ENCODE results near the gene CFL1. TPM values are rescaled to one million over a fixed set of nuclear protein-coding genes. Genes with fewer than 3 reads are reported as not detected.
"Not testable (repeated sequence)": the region's sequence is repeated elsewhere in the genome, so short reads cannot be mapped to it uniquely, and the experiment has no call there.

CFL1 gene
- total RNA-seq, 1 donor from 2014 or later: 976 TPM

- no peak for DNase-seq (ENCODE audit: low read depth in 2 of 2)
These were observed 15.8 kb downstream of the CFL1 start for GRCh38 chr11:65842144-65842543.

GRCh38 chr11:65834202-65834601 is 23.8 kb downstream of the CFL1 start:
- no peak for DNase-seq (ENCODE audit: low read depth in 2 of 2)

GRCh38 chr11:65833297-65834030 is 24.5 kb downstream of the CFL1 start, which contains the start of gene SNX32:
TSS of gene SNX32 (plus strand) at chr11:65833963. CDS start at chr11:65834066, 103 bp downstream.
- peak; percentile 79 to 91 for DNase-seq (ENCODE audit: low read depth in 2 of 2)

GRCh38 chr11:65832231-65832630 is 25.7 kb downstream of the CFL1 start:
- not testable (repeated sequence) for DNase-seq (ENCODE audit: low read depth in 2 of 2)

- no peak for DNase-seq (ENCODE audit: low read depth in 2 of 2)
These were observed 28.5 kb downstream of the CFL1 start for GRCh38 chr11:65829459-65829858.

GRCh38 chr11:65826984-65827735 is 30.8 kb downstream of the CFL1 start:
- no peak for DNase-seq (ENCODE audit: low read depth in 2 of 2)

GRCh38 chr11:65822776-65823528 is 35.0 kb downstream of the CFL1 start:
- no peak for DNase-seq (ENCODE audit: low read depth in 2 of 2)

GRCh38 chr11:65821107-65821506 is 36.9 kb downstream of the CFL1 start:
- DNase-seq (ENCODE audit: low read depth in 2 of 2): no peak

- peak; percentile 69 to 86 for DNase-seq (ENCODE audit: low read depth in 2 of 2)
These were observed 39.9 kb downstream of the CFL1 start for GRCh38 chr11:65817835-65818680.

- DNase-seq (ENCODE audit: low read depth in 2 of 2): no peak
These were observed 40.6 kb downstream of the CFL1 start for GRCh38 chr11:65817312-65817834.

- no peak for DNase-seq (ENCODE audit: low read depth in 2 of 2)
These were observed 41.3 kb downstream of the CFL1 start for GRCh38 chr11:65816696-65817095.

GRCh38 chr11:65814986-65815565 is 42.9 kb downstream of the CFL1 start:
- no peak for DNase-seq (ENCODE audit: low read depth in 2 of 2)

GRCh38 chr11:65814131-65814985 is 43.6 kb downstream of the CFL1 start:
- DNase-seq (ENCODE audit: low read depth in 2 of 2): peak; percentile 66 to 88

- no peak for DNase-seq (ENCODE audit: low read depth in 2 of 2)
These were observed 46.1 kb downstream of the CFL1 start for GRCh38 chr11:65811764-65812475.

- no peak for DNase-seq (ENCODE audit: low read depth in 2 of 2)
These were observed 47.7 kb downstream of the CFL1 start for GRCh38 chr11:65810046-65810868.

GRCh38 chr11:65809496-65809895 is 48.5 kb downstream of the CFL1 start:
- DNase-seq (ENCODE audit: low read depth in 2 of 2): no peak

GRCh38 chr11:65808744-65809341 is 49.1 kb downstream of the CFL1 start:
- DNase-seq (ENCODE audit: low read depth in 2 of 2): no peak

- no peak for DNase-seq (ENCODE audit: low read depth in 2 of 2)
These were observed 51.0 kb downstream of the CFL1 start for GRCh38 chr11:65806979-65807378.
